NCI-H524 treated with DMSO at 0.1 percent for 48 hours (cell line): ENCODE results near the gene GRIK4.

Experiments used
- DNase-seq: peaks from one replicate; lab custom pipeline; 2025; lab: John Stamatoyannopoulos, UW

GRIK4 gene

GRCh38 chr11:120547811-120548681 lies 36.5 kb downstream of the GRIK4 start:
- DNase-seq: no peak

GRCh38 chr11:120548682-120549209 lies 37.2 kb downstream of the GRIK4 start:
- no peak for DNase-seq

- no peak for DNase-seq
These were observed 37.8 kb downstream of the GRIK4 start for GRCh38 chr11:120549346-120549745.

GRCh38 chr11:120550007-120550406 lies 38.5 kb downstream of the GRIK4 start:
- DNase-seq: no peak

- no peak for DNase-seq
These were observed 39.6 kb downstream of the GRIK4 start for GRCh38 chr11:120551191-120551590.

- DNase-seq: no peak
These were observed 43.4 kb downstream of the GRIK4 start for GRCh38 chr11:120554766-120555432.

GRCh38 chr11:120555433-120555773 lies 43.9 kb downstream of the GRIK4 start:
- no peak for DNase-seq

GRCh38 chr11:120556797-120557196 lies 45.2 kb downstream of the GRIK4 start:
- no peak for DNase-seq

- no peak for DNase-seq
These were observed 47.3 kb downstream of the GRIK4 start for GRCh38 chr11:120558744-120559431.

GRCh38 chr11:120561286-120561685 lies 49.7 kb downstream of the GRIK4 start:
- DNase-seq: no peak

- no peak for DNase-seq
These were observed 51.4 kb downstream of the GRIK4 start for GRCh38 chr11:120562806-120563425.

GRCh38 chr11:120563703-120564572 lies 52.4 kb downstream of the GRIK4 start:
- no peak for DNase-seq

- no peak for DNase-seq
These were observed 53.2 kb downstream of the GRIK4 start for GRCh38 chr11:120564573-120565311.

GRCh38 chr11:120565466-120566155 lies 54.1 kb downstream of the GRIK4 start:
- DNase-seq: no peak

GRCh38 chr11:120566176-120566575 lies 54.6 kb downstream of the GRIK4 start:
- no peak for DNase-seq

- no peak for DNase-seq
These were observed 57.2 kb downstream of the GRIK4 start for GRCh38 chr11:120568572-120569307.

GRCh38 chr11:120569861-120570260 lies 58.3 kb downstream of the GRIK4 start:
- DNase-seq: no peak

- DNase-seq: no peak
These were observed 59.9 kb downstream of the GRIK4 start for GRCh38 chr11:120571476-120571875.

- DNase-seq: no peak
These were observed 62.3 kb downstream of the GRIK4 start for GRCh38 chr11:120573756-120574354.
